Breast epithelium (tissue), 3 donors: Measurements from ENCODE around the gene LMNTD1.

Experiments
- POLR2AphosphoS5 ChIP-seq, 3 donors: sonication (generic); formaldehyde crosslinking; IDR thresholded peaks; one replicate each; pipeline ENCODE4 v1.6.1; 2017; ENCODE audit warnings: antibody characterized with exemption in 3 of 3
- TF ChIP-seq, protein P1 (sequence below), 3 donors: fragments of 450-650 bp; IDR thresholded peaks; one replicate each; pipeline ENCODE4 v1.5.1; 2016 to 2017; ENCODE audit warnings: antibody characterized with exemption in 3 of 3, mild to moderate bottlenecking in 3 of 3, moderate library complexity in 3 of 3

DNA sequence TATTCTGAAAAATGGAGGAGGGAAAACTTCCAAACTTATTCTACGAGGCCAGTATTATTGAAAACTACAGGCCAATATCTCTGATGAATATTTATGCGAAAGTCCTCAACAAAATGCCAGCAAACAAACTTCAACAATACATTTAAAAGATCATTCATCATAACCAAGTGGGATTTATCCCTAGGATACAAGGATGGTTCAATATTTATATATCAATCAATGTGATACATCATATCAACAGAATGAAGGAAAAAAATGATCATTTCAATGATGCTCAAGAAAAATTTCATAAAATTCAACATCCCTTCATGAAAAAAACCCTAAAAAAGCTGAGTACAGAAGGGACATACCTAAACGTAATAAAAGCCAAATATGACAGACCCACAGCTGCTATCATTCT, 45.9 kb upstream of the LMNTD1 start:
- TF ChIP-seq, protein P1, sequence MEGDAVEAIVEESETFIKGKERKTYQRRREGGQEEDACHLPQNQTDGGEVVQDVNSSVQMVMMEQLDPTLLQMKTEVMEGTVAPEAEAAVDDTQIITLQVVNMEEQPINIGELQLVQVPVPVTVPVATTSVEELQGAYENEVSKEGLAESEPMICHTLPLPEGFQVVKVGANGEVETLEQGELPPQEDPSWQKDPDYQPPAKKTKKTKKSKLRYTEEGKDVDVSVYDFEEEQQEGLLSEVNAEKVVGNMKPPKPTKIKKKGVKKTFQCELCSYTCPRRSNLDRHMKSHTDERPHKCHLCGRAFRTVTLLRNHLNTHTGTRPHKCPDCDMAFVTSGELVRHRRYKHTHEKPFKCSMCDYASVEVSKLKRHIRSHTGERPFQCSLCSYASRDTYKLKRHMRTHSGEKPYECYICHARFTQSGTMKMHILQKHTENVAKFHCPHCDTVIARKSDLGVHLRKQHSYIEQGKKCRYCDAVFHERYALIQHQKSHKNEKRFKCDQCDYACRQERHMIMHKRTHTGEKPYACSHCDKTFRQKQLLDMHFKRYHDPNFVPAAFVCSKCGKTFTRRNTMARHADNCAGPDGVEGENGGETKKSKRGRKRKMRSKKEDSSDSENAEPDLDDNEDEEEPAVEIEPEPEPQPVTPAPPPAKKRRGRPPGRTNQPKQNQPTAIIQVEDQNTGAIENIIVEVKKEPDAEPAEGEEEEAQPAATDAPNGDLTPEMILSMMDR (IDR thresholded peaks at IDR 0.05) = no peak
- no peak for TF ChIP-seq POLR2AphosphoS5 (IDR thresholded peaks at IDR 0.05)
